A549 (cell line): ENCODE results near the gene SACM1L. TPM values are rescaled to one million over a fixed set of nuclear protein-coding genes. Genes with fewer than 3 reads are reported as not detected.

Experiments used
- ATAC-seq, 2 experiments: fragments of 200-7000 bp in 1 of 2; fragments of >200 bp in 1 of 2; cut with Nextera tagmentation in 1 of 2; cut with Tn5 transposase in 1 of 2; 3 replicates each; pipeline versions ENCODE4 v1.8.0 to v1.9.1; 2018 to 2020; ENCODE audit warnings: mild to moderate bottlenecking in 1 of 2, moderate library complexity in 1 of 2
- CTCF ChIA-PET: fragments of 300-600 bp; sonication (Branson Sonifier 250); formaldehyde crosslinking; extraction: SDS; loops from one replicate; lab custom pipeline; 2021; ENCODE audit warnings: antibody characterized with exemption, inconsistent platforms; lab: Yijun Ruan, JAX
- POLR2A ChIA-PET: fragments of 350-600 bp; formaldehyde crosslinking; extraction: SDS; loops from one replicate; lab custom pipeline; 2021; ENCODE audit warnings: antibody characterized with exemption, inconsistent platforms; lab: Yijun Ruan, JAX
- DNase-seq, 2 experiments: peaks; one replicate each; pipeline versions ENCODE4 v3.0.0 to v3.0.0-alpha.2; 2011 to 2016; ENCODE audit warnings: low read depth in 1 of 2, low spot score in 1 of 2
- FAIRE-seq: peaks from 2 replicates; lab custom pipeline; 2011; peaks lifted over from hg19 to GRCh38; lab: Jason Lieb, UNC
- H3K27ac ChIP-seq, 2 experiments: fragments of >200 bp; sonication (Bioruptor Twin); formaldehyde crosslinking; 3 replicates each; pipeline ENCODE4 v1.5.1; 2016 to 2017
- H3K4me1 ChIP-seq: fragments of >200 bp; sonication (Bioruptor Twin); formaldehyde crosslinking; 3 replicates; pipeline ENCODE4 v1.6.1; 2016
- H3K4me2 ChIP-seq: fragments of >200 bp; sonication (Bioruptor Twin); formaldehyde crosslinking; 3 replicates; pipeline ENCODE4 v1.6.1; 2016
- H3K4me3 ChIP-seq: fragments of >200 bp; sonication (Bioruptor Twin); formaldehyde crosslinking; 3 replicates; pipeline ENCODE4 v1.5.1; 2016
- H3K9me3 ChIP-seq: fragments of >200 bp; sonication (Bioruptor Twin); formaldehyde crosslinking; 3 replicates; pipeline ENCODE4 v1.6.1; 2016
- ATOH8 ChIP-seq: fragments of 250-450 bp; sonication (Bioruptor Pico); IDR thresholded peaks from 2 replicates; pipeline ENCODE4 v1.5.0; 2020; ENCODE audit warnings: low read depth, mild to moderate bottlenecking, moderate library complexity
- CEBPB ChIP-seq, 2 experiments: fragments of >200 bp in 1 of 2; sonication (Bioruptor Twin) in 1 of 2; formaldehyde crosslinking in 1 of 2; IDR thresholded peaks; 2 replicates each; pipeline ENCODE4 v1.6.1; 2012 to 2016
- CHD2 ChIP-seq: fragments of 150-350 bp; IDR thresholded peaks from 2 replicates; pipeline ENCODE4 v1.6.1; 2014; ENCODE audit warnings: low read length; ENCODE audit not compliant: partially characterized antibody
- CHD4 ChIP-seq: fragments of 200-600 bp; sonication (generic); IDR thresholded peaks from 2 replicates; pipeline ENCODE4 v1.6.1; 2016; ENCODE audit warnings: antibody characterized with exemption, mild to moderate bottlenecking, borderline replicate concordance
- ELK1 ChIP-seq: fragments of 150-350 bp; IDR thresholded peaks from 2 replicates; pipeline ENCODE4 v1.6.1; 2014; ENCODE audit warnings: low read depth, mild to moderate bottlenecking, low read length
- EP300 ChIP-seq, 2 experiments: fragments of >200 bp; sonication (Bioruptor Twin); formaldehyde crosslinking; IDR thresholded peaks; 2 replicates in 1 of 2; 3 replicates in 1 of 2; pipeline ENCODE4 v1.6.1; 2016 to 2017
- ESRRA ChIP-seq: fragments of 150-350 bp; IDR thresholded peaks from 2 replicates; pipeline ENCODE4 v1.6.1; 2014; ENCODE audit warnings: mild to moderate bottlenecking, low read length, borderline replicate concordance
- FOSL2 ChIP-seq, 2 experiments: fragments of 450-650 bp in 1 of 2; fragments of >200 bp in 1 of 2; sonication (Bioruptor Twin) in 1 of 2; formaldehyde crosslinking; IDR thresholded peaks; 2 replicates each; pipeline versions ENCODE4 v1.5.0 to v1.6.1; 2016 to 2020; ENCODE audit warnings: mild to moderate bottlenecking in 1 of 2, moderate library complexity in 1 of 2
- GATA3 ChIP-seq: IDR thresholded peaks from 2 replicates; pipeline ENCODE4 v1.6.1; 2012; ENCODE audit warnings: borderline replicate concordance
- HDAC2 ChIP-seq: fragments of 200-600 bp; sonication (generic); IDR thresholded peaks from 2 replicates; pipeline ENCODE4 v1.6.1; 2016
- HES2 ChIP-seq: fragments of >200 bp; sonication (Bioruptor Twin); formaldehyde crosslinking; IDR thresholded peaks from 2 replicates; pipeline ENCODE4 v1.6.1; 2016
- HOXB5 ChIP-seq: fragments of 250-450 bp; sonication (Bioruptor Pico); IDR thresholded peaks from 2 replicates; pipeline ENCODE4 v1.5.0; 2020; ENCODE audit warnings: mild to moderate bottlenecking, moderate library complexity
- JUN ChIP-seq, 2 experiments: fragments of >200 bp; sonication (Bioruptor Twin); formaldehyde crosslinking; IDR thresholded peaks; 2 replicates in 1 of 2; 3 replicates in 1 of 2; pipeline ENCODE4 v1.6.1; 2016 to 2017
- JUNB ChIP-seq: fragments of >200 bp; sonication (Bioruptor Twin); formaldehyde crosslinking; IDR thresholded peaks from 2 replicates; pipeline ENCODE4 v1.6.1; 2016
- MAFK ChIP-seq: fragments of 450-650 bp; IDR thresholded peaks from 2 replicates; pipeline ENCODE4 v1.6.1; 2014; ENCODE audit not compliant: partially characterized antibody
- MYC ChIP-seq: IDR thresholded peaks from 2 replicates; pipeline ENCODE4 v1.6.1; 2012; ENCODE audit warnings: mild to moderate bottlenecking, inconsistent platforms, low read length, improper control_type of control experiment, borderline replicate concordance
- NFE2L2 ChIP-seq: fragments of 150-350 bp; conservative IDR thresholded peaks from 2 replicates; pipeline ENCODE4 v1.6.1; 2014; ENCODE audit warnings: low read length
- NPAS2 ChIP-seq: fragments of 250-450 bp; sonication (Bioruptor Pico); IDR thresholded peaks from 2 replicates; pipeline ENCODE4 v1.8.0; 2022; ENCODE audit warnings: mild to moderate bottlenecking, moderate library complexity, borderline replicate concordance
- PHF8 ChIP-seq: fragments of 200-600 bp; sonication (generic); IDR thresholded peaks from 2 replicates; pipeline ENCODE4 v1.6.1; 2016; ENCODE audit warnings: low read depth, mild to moderate bottlenecking, antibody characterized with exemption, moderate library complexity, borderline replicate concordance
- POLR2A ChIP-seq: IDR thresholded peaks from 2 replicates; pipeline ENCODE4 v1.6.1; 2012; ENCODE audit warnings: mild to moderate bottlenecking, low read length
- RCOR1 ChIP-seq: fragments of 150-350 bp; IDR thresholded peaks from 2 replicates; pipeline ENCODE4 v1.6.1; 2014; ENCODE audit warnings: antibody characterized with exemption, low read length, low read depth
- REST ChIP-seq: fragments of 200-600 bp; sonication (generic); IDR thresholded peaks from 2 replicates; pipeline ENCODE4 v1.6.1; 2016; ENCODE audit warnings: antibody characterized with exemption, mild to moderate bottlenecking, moderate library complexity
- RFX5 ChIP-seq: fragments of 450-650 bp; IDR thresholded peaks from 2 replicates; pipeline ENCODE4 v1.7.1; 2014; ENCODE audit warnings: antibody characterized with exemption, mild to moderate bottlenecking, moderate library complexity
- SREBF2 ChIP-seq: fragments of 450-650 bp; IDR thresholded peaks from 2 replicates; pipeline ENCODE4 v1.6.1; 2014; ENCODE audit warnings: mild to moderate bottlenecking, moderate library complexity
- TFCP2L1 ChIP-seq: fragments of 250-450 bp; sonication (Bioruptor Pico); IDR thresholded peaks from 2 replicates; pipeline ENCODE4 v1.5.0; 2021; ENCODE audit warnings: mild to moderate bottlenecking
- ZC3H11A ChIP-seq: fragments of 450-650 bp; IDR thresholded peaks from 2 replicates; pipeline ENCODE4 v1.6.1; 2014; ENCODE audit warnings: antibody characterized with exemption, mild to moderate bottlenecking
- ZNF302 ChIP-seq: fragments of 250-450 bp; sonication (Bioruptor Pico); IDR thresholded peaks from 2 replicates; pipeline ENCODE4 v1.9.0; 2021; ENCODE audit warnings: inconsistent platforms, mild to moderate bottlenecking, moderate library complexity
- WGBS: methylation state at CpG from one replicate; pipeline ENCODE4 v1.1.6; 2017; ENCODE audit errors: missing lambda C conversion rate; 5-methylcytosine and 5-hydroxymethylcytosine counted together
- polyA plus RNA-seq, 4 experiments: library from polyadenylated mRNA; depleted of rRNA in 3 of 4; stranded (reverse); fragments of >200 nt; fragmentation: RNase III in 1 of 4; extraction: RNeasy Plus Mini Kit Qiagen cat#74134 plus additional on column Dnase treatment in 1 of 4; gene quantifications; 2 replicates in 3 of 4; 3 replicates in 1 of 4; pipeline ENCODE4 v1.2.3, GENCODE V29; 2011 to 2017

The SACM1L gene
- polyA plus RNA-seq, 2 of the 4 experiments (the other 2 are of a cell fraction) = 21.1 to 27.8 TPM

- 3% methylated on average over 11 of the region's 11 CpGs for WGBS
- DNase-seq (peak in 1 of 2 experiments; percentile 51), ATAC-seq (peak in 1 of 2 experiments; percentile 12; a peak in 2 of 6 replicates), FAIRE-seq (no peak)
- Histone ChIP-seq H3K9me3 (peaks cover 12% of the 10 kb centered on the region; the same call in 1 of the 3 replicates), H3K27ac (peak overlapping the region; percentile 97 to 98), H3K4me3 (no peak overlapping the region), H3K4me2 (peak overlapping the region; percentile 74), H3K4me1 (peaks cover 87% of the 10 kb centered on the region)
- ChIA-PET POLR2A (interaction anchor here (1.1 kb wide), 1 partner anchor 9 kb away, joined by 3 read pairs; no protein-coding TSS in a partner anchor), CTCF (interaction anchor here (0.8 to 4.2 kb wide), 4 partner anchors 12 to 26 kb away, joined by 3 to 30 read pairs (median 3); no protein-coding TSS in a partner anchor)
- TF ChIP-seq RFX5 = no peak
- TF ChIP-seq SREBF2 = no peak
- no peak for TF ChIP-seq MYC
- no peak for TF ChIP-seq HES2
- no peak for TF ChIP-seq HOXB5 (CRISPR knock-in tag)
- TF ChIP-seq FOSL2 (IDR thresholded peaks at IDR 0.05) = no peak
- no peak; the same call in 1 of the 2 replicates for TF ChIP-seq FOSL2 (CRISPR knock-in tag; IDR thresholded peaks at IDR 0.05)
- TF ChIP-seq JUN (IDR thresholded peaks at IDR 0.05) = no peak
- TF ChIP-seq ZNF302 (CRISPR knock-in tag) = no peak
- no peak for TF ChIP-seq MAFK
- TF ChIP-seq POLR2A = no peak
- TF ChIP-seq TFCP2L1 = no peak
- no peak for TF ChIP-seq NPAS2
- TF ChIP-seq NFE2L2 = no peak
- no peak for TF ChIP-seq EP300 (IDR thresholded peaks at IDR 0.05)
- no peak for TF ChIP-seq ESRRA
- no peak for TF ChIP-seq CHD4
- no peak for TF ChIP-seq RCOR1
- TF ChIP-seq ELK1 = no peak
- TF ChIP-seq CEBPB (IDR thresholded peaks at IDR 0.05) = no peak
Observed at GRCh38 chr3:45644063-45644790, 45.0 kb upstream of the SACM1L start.

GRCh38 chr3:45644791-45645201, 44.4 kb upstream of the SACM1L start:
- POLR2A ChIA-PET = interaction anchor here (1.1 kb wide), 1 partner anchor 9 kb away, joined by 3 read pairs; no protein-coding TSS in a partner anchor
- FAIRE-seq (no peak), ATAC-seq (peak; percentile 57 to 67), DNase-seq (peak; percentile 60 to 77)
- peaks cover 12% of the 10 kb centered on the region; the same call in 1 of the 3 replicates for H3K9me3 ChIP-seq
- WGBS = 1% methylated on average over 5 of the region's 5 CpGs
- no peak overlapping the region for H3K4me3 ChIP-seq
- H3K4me1 ChIP-seq = peaks cover 82% of the 10 kb centered on the region
- CTCF ChIA-PET = interaction anchor here (0.7 to 4.2 kb wide), 6 partner anchors 12 to 54 kb away, joined by 3 to 30 read pairs (median 4); no protein-coding TSS in a partner anchor
- H3K27ac ChIP-seq = peak overlapping the region; percentile 97 to 98
- peak overlapping the region; percentile 74 for H3K4me2 ChIP-seq
- TF ChIP-seq ATOH8 (CRISPR knock-in tag) (no peak), PHF8 (no peak), JUN (IDR thresholded peaks at IDR 0.05) (peak in 1 of 2 experiments; percentile 62; a peak in 2 of 5 replicates), MAFK (peak; percentile 78), JUNB (peak; percentile 66), HOXB5 (CRISPR knock-in tag) (no peak), EP300 (IDR thresholded peaks at IDR 0.05) (peak; percentile 46 to 55; a peak in 2 of 5 replicates), REST (no peak), HDAC2 (no peak), ZC3H11A (no peak), GATA3 (0 out of 2 replicates have a peak, but pooled peaks have one; percentile 18), CHD2 (no peak), FOSL2 (IDR thresholded peaks at IDR 0.05) (0 out of 2 replicates have a peak, but pooled peaks have one; percentile 15), FOSL2 (CRISPR knock-in tag; IDR thresholded peaks at IDR 0.05) (peak; percentile 78), CEBPB (IDR thresholded peaks at IDR 0.05) (peak in 1 of 2 experiments; percentile 11; a peak in 1 of 4 replicates)
